Gastrocnemius medialis (tissue), 4 donors: ENCODE measurements around the gene DUT. TPM values are rescaled to one million over a fixed set of nuclear protein-coding genes. Genes with fewer than 3 reads are reported as not detected.

Source experiments
- ATAC-seq, 2 donors: fragments of 150-250 bp; one replicate each; pipeline ENCODE4 v1.9.1; 2016
- DNase-seq, 2 donors: peaks; one replicate each; pipeline ENCODE4 v3.0.0-alpha.2; 2019
- H3K27ac ChIP-seq, 4 donors: fragments of 200-600 bp; sonication (generic); 1 replicate in 1 of 4; 2 replicates in 3 of 4; pipeline ENCODE4 v1.5.1; 2016 to 2018; ENCODE audit warnings: mild to moderate bottlenecking in 2 of 4, moderate library complexity in 1 of 4
- H3K27me3 ChIP-seq, 3 donors: fragments of 200-600 bp; sonication (generic) in 2 of 3; 1 replicate in 1 of 3; 2 replicates in 2 of 3; pipeline versions ENCODE4 v1.5.1 to v1.6.0; 2016 to 2019; ENCODE audit warnings: mild to moderate bottlenecking in 1 of 3, moderate library complexity in 1 of 3
- H3K36me3 ChIP-seq, 2 donors: fragments of 200-600 bp; sonication (generic) in 1 of 2; one replicate each; pipeline ENCODE4 v1.5.1; 2017 to 2018
- H3K4me1 ChIP-seq, 2 donors: fragments of 200-600 bp; sonication (generic) in 1 of 2; one replicate each; pipeline ENCODE4 v1.5.1; 2016 to 2017; ENCODE audit warnings: mild to moderate bottlenecking in 2 of 2
- H3K4me3 ChIP-seq, 4 donors: fragments of 200-600 bp; sonication (generic) in 3 of 4; 1 replicate in 1 of 4; 2 replicates in 3 of 4; pipeline ENCODE4 v1.5.1; 2016 to 2019; ENCODE audit warnings: mild to moderate bottlenecking in 2 of 4
- H3K9me3 ChIP-seq, 3 donors: fragments of 200-600 bp; sonication (generic) in 2 of 3; 1 replicate in 1 of 3; 2 replicates in 2 of 3; pipeline ENCODE4 v1.5.1; 2016 to 2019
- CTCF ChIP-seq, 5 experiments: fragments of 450-650 bp in 3 of 5; fragments of 200-600 bp in 2 of 5; sonication (generic) in 2 of 5; IDR thresholded peaks in 4 of 5; conservative IDR thresholded peaks in 1 of 5; 1 replicate in 4 of 5; 2 replicates in 1 of 5; pipeline ENCODE4 v1.5.1; 2016 to 2019; ENCODE audit warnings: antibody characterized with exemption in 5 of 5, mild to moderate bottlenecking in 3 of 5, moderate library complexity in 3 of 5
- POLR2A ChIP-seq, 2 donors: fragments of 450-650 bp; IDR thresholded peaks; one replicate each; pipeline ENCODE4 v1.6.1; 2017; ENCODE audit warnings: antibody characterized with exemption in 2 of 2, mild to moderate bottlenecking in 2 of 2, moderate library complexity in 2 of 2
- in situ Hi-C, 4 donors: fragments of 200-750 bp; cut with MboI; loops; one replicate each; pipeline versions ENCODE4 v1.15.0 to v1.8.0; 2017; ENCODE audit warnings: low sequenced_read_pairs in 4 of 4
- intact Hi-C: fragments of 100-400 bp; cut with DNase I; formaldehyde crosslinking; loops from one replicate; pipeline ENCODE4 v1.15.1; 2023; ENCODE audit warnings: low total_unique reads
- total RNA-seq, 4 donors: library from RNA; depleted of rRNA; stranded (reverse); fragments of >200 nt; gene quantifications; one replicate each; pipeline versions ENCODE4 v1.1.0 to v1.2.3, GENCODE V29; 2016

Gene DUT
- total RNA-seq, 4 donors from 2014 or later: 40.0 to 73.0 (median 45.0) TPM

GRCh38 chr15:48298914-48299313, 32.3 kb upstream of the DUT start:
- ATAC-seq (no peak), DNase-seq (no peak)
- TF ChIP-seq CTCF (IDR thresholded peaks at IDR 0.05 in 4 of 5, conservative IDR thresholded peaks at IDR 0.05 in 1 of 5): no peak
- TF ChIP-seq POLR2A (IDR thresholded peaks at IDR 0.05): no peak
- Histone ChIP-seq H3K27ac (no peak overlapping the region), H3K27me3 (no peaks in the 10 kb centered on the region), H3K36me3 (no peaks in the 10 kb centered on the region), H3K4me3 (no peak overlapping the region), H3K4me1 (no peaks in the 10 kb centered on the region), H3K9me3 (no peaks in the 10 kb centered on the region)
- intact Hi-C loops: no loop called here
- in situ Hi-C loops: loop anchor here in 1 of 4 donors (25.0 kb wide), 1 partner anchor 1112 kb away; no protein-coding TSS in a partner anchor

GRCh38 chr15:48300038-48300437, 31.2 kb upstream of the DUT start:
- H3K9me3 ChIP-seq: no peaks in the 10 kb centered on the region
- H3K4me1 ChIP-seq: no peaks in the 10 kb centered on the region
- no peak overlapping the region for H3K4me3 ChIP-seq
- intact Hi-C loops: no loop called here
- no peaks in the 10 kb centered on the region for H3K36me3 ChIP-seq
- no peak for ATAC-seq
- H3K27me3 ChIP-seq: no peaks in the 10 kb centered on the region
- no peak overlapping the region for H3K27ac ChIP-seq
- TF ChIP-seq CTCF (IDR thresholded peaks at IDR 0.05 in 4 of 5, conservative IDR thresholded peaks at IDR 0.05 in 1 of 5): no peak
- TF ChIP-seq POLR2A (IDR thresholded peaks at IDR 0.05): no peak
- no peak for DNase-seq
- in situ Hi-C loops: no loop called here

GRCh38 chr15:48304398-48304797, 26.8 kb upstream of the DUT start:
- no peaks in the 10 kb centered on the region for H3K4me1 ChIP-seq
- intact Hi-C loops (no loop called here), in situ Hi-C loops (no loop called here)
- H3K27me3 ChIP-seq: no peaks in the 10 kb centered on the region
- no peaks in the 10 kb centered on the region for H3K36me3 ChIP-seq
- H3K4me3 ChIP-seq: no peak overlapping the region
- ATAC-seq (no peak), DNase-seq (no peak)
- no peaks in the 10 kb centered on the region for H3K9me3 ChIP-seq
- no peak for TF ChIP-seq POLR2A (IDR thresholded peaks at IDR 0.05)
- TF ChIP-seq CTCF (IDR thresholded peaks at IDR 0.05 in 4 of 5, conservative IDR thresholded peaks at IDR 0.05 in 1 of 5): no peak
- no peak overlapping the region for H3K27ac ChIP-seq

- no peak for DNase-seq
- TF ChIP-seq POLR2A (IDR thresholded peaks at IDR 0.05): no peak
- no peak for TF ChIP-seq CTCF (IDR thresholded peaks at IDR 0.05 in 4 of 5, conservative IDR thresholded peaks at IDR 0.05 in 1 of 5)
- no peak for ATAC-seq
- in situ Hi-C loops (no loop called here), intact Hi-C loops (no loop called here)
- no peak overlapping the region for H3K4me3 ChIP-seq
- H3K4me1 ChIP-seq: no peaks in the 10 kb centered on the region
- no peaks in the 10 kb centered on the region for H3K36me3 ChIP-seq
- no peaks in the 10 kb centered on the region for H3K9me3 ChIP-seq
- H3K27ac ChIP-seq: no peak overlapping the region
- H3K27me3 ChIP-seq: no peaks in the 10 kb centered on the region
Measured at GRCh38 chr15:48306639-48307038, 24.6 kb upstream of the DUT start.

- in situ Hi-C loops (no loop called here), intact Hi-C loops (no loop called here)
- no peak overlapping the region for H3K4me3 ChIP-seq
- no peak for TF ChIP-seq CTCF (IDR thresholded peaks at IDR 0.05 in 4 of 5, conservative IDR thresholded peaks at IDR 0.05 in 1 of 5)
- no peak for TF ChIP-seq POLR2A (IDR thresholded peaks at IDR 0.05)
- no peaks in the 10 kb centered on the region for H3K9me3 ChIP-seq
- DNase-seq (no peak), ATAC-seq (no peak)
- H3K36me3 ChIP-seq: no peaks in the 10 kb centered on the region
- no peaks in the 10 kb centered on the region for H3K4me1 ChIP-seq
- H3K27ac ChIP-seq: no peak overlapping the region
- no peaks in the 10 kb centered on the region for H3K27me3 ChIP-seq
Measured at GRCh38 chr15:48307586-48307985, 23.6 kb upstream of the DUT start.
